Thymus (tissue), 11 donors: Measurements from ENCODE around the gene PSMD8. TPM values are rescaled to one million over a fixed set of nuclear protein-coding genes. Genes with fewer than 3 reads are reported as not detected.
A peak's percentile ranks its signal among the peaks of the same experiment; 100 is the strongest.

ENCODE experiments used
- DNase-seq, 9 donors: peaks; one replicate each; pipeline ENCODE4 v3.0.0-alpha.2; 2013; ENCODE audit warnings: low spot score in 9 of 9, low read depth in 6 of 9, missing footprints in 1 of 9
- H3K27ac ChIP-seq, 2 donors: one replicate each; pipeline ENCODE4 v1.5.1; 2013; ENCODE audit warnings: control low read depth in 1 of 2, low read depth in 1 of 2, low read length in 1 of 2, mild to moderate bottlenecking in 1 of 2, moderate library complexity in 1 of 2
- H3K27me3 ChIP-seq, 2 donors: one replicate each; pipeline ENCODE4 v1.5.1; 2013; ENCODE audit warnings: low read length in 1 of 2; ENCODE audit not compliant: control insufficient read depth in 2 of 2, insufficient read depth in 1 of 2
- H3K36me3 ChIP-seq, 2 donors: one replicate each; pipeline ENCODE4 v1.5.1; 2013; ENCODE audit warnings: low read length in 1 of 2, mild to moderate bottlenecking in 1 of 2, moderate library complexity in 1 of 2; ENCODE audit not compliant: control insufficient read depth in 2 of 2, insufficient read depth in 2 of 2
- H3K4me1 ChIP-seq, 2 donors: one replicate each; pipeline ENCODE4 v1.5.1; 2013; ENCODE audit warnings: low read length in 2 of 2; ENCODE audit not compliant: control insufficient read depth in 2 of 2, insufficient read depth in 2 of 2
- H3K4me3 ChIP-seq, 2 donors: one replicate each; pipeline ENCODE4 v1.5.1; 2013; ENCODE audit warnings: low read length in 2 of 2, control low read depth in 1 of 2, mild to moderate bottlenecking in 1 of 2
- H3K9me3 ChIP-seq, 2 donors: one replicate each; pipeline ENCODE4 v1.5.1; 2013; ENCODE audit warnings: low read length in 1 of 2, mild to moderate bottlenecking in 1 of 2; ENCODE audit not compliant: control insufficient read depth in 2 of 2, insufficient read depth in 1 of 2
- WGBS: extraction: QIAGEN DNeasy Blood & Tissue Kit; methylation state at CpG from one replicate; pipeline ENCODE4 v1.1.7; 2013; 5-methylcytosine and 5-hydroxymethylcytosine counted together
- polyA plus RNA-seq: library from polyadenylated mRNA; stranded (reverse); fragments of 200-250 nt; gene quantifications from one replicate; pipeline ENCODE4 v1.2.3, GENCODE V29; 2013
- total RNA-seq: library from RNA; stranded (reverse); fragments of 120-200 nt; gene quantifications from one replicate; pipeline ENCODE4 v1.2.4, GENCODE V29; 2013
- donor health status: healthy.

The PSMD8 gene
- total and polyA plus RNA-seq, 2 donors, result 64.5 to 169 TPM

GRCh38 chr19:38388349-38389100 lies 14.2 kb downstream of the PSMD8 start, which contains the start of gene SPRED3:
TSS of gene SPRED3 (plus strand) at chr19:38388697. CDS start at chr19:38390303, 1,606 bp downstream.
- no peak for DNase-seq
- Histone ChIP-seq H3K4me1 (peaks cover 18 to 31% of the 10 kb centered on the region in 2 donors), H3K9me3 (peaks cover 0 to 6% of the 10 kb centered on the region in 2 donors), H3K27ac (no peak within 1 kb of the TSS), H3K27me3 (peaks cover 64 to 94% of the 10 kb centered on the region in 2 donors), H3K36me3 (peaks cover 11 to 12% of the 10 kb centered on the region in 2 donors), H3K4me3 (peak within 1 kb of the TSS; percentile 18 to 49)
- WGBS, result 2% methylated on average over 46 of the region's 46 CpGs

DNA sequence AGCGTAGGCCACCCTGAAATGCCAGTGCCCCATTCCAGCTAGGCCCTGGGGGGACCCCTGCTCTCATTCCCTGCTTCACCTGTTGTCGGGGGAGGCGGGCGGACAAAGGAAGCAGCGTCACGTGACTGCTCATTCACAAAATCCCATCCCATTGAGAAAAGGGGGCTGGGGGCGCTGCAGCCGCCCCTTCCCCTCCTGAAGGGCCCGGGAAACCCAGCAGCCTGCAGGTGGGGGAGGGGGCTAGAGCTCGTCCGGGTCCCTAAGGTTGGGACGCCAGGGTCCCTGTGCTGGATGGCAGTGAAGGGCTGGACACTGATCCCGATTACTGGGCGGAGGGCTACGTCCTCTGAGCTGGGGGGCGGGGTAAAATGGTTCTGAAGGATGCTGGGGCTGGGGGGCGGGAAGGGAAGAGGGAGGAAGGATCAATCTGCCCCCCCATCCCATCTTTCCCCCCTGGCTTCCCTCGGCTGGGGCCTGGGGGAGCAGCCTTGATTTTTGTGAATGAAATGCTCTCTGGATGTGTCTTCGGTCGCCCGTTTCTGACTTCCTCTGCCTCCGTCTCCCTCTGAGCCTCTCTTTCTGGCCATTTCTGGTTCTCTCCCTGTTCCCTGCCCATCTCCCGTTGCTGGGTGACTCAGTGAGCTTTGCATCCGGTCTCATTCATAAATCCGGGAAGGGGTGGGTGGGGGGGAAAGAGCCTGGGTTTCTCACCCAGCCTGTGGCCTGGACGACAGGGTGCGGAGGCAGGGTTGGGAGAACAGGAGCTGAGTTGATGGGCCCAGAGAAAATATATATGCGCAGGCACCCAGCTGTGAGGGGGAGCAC lies 14.9 kb downstream of the PSMD8 start:
- H3K4me1 ChIP-seq, result peaks cover 18 to 31% of the 10 kb centered on the region in 2 donors
- no peak overlapping the region for H3K27ac ChIP-seq
- DNase-seq, result peak in 1 of 9 donors; percentile 37

DNA sequence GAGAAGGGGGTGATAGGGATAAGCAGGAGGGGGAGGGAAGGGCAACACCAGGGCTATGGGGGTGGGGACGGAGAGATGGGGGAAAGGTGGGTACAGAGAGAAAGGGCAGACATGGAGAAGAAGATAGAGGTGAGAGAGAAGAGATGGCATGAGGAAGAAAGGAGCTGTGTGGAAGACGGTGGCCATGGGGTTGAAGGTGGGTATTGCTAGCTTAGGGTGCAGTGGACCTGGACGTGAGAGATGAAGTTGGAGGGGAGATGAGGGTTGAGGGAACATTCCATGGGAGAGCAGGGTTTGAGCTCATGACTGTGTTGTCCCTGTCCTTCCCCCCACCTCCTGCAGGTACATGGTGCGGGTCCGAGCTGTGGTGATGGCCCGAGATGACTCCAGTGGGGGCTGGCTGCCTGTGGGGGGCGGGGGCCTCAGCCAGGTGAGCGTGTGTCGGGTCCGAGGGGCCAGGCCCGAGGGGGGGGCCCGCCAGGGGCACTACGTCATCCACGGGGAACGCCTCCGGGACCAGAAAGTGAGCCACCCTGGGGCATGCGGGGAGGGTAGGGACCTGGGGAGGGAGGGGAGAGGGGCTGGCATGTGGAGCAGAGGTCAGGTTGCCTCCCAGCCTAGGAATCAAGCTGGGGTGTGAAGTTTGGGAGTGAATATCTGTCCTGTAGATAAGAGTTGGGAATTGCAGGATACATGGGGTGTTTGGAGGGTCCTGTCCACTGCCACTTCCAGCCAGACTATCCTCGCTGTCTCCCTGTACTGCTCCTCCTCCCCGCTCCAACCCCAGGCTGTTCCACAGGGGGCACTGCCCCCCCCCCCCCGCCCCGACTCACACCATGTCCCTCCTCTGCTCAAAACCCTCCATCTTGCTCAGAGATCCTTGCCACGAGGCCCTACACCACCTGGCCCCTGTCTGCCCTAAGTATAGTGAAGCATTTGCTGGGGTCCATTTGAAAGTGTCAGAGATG lies 15.9 kb downstream of the PSMD8 start:
- DNase-seq, result no peak
- Histone ChIP-seq H3K27me3 (peaks cover 78 to 99% of the 10 kb centered on the region in 2 donors), H3K4me1 (peaks cover 18 to 34% of the 10 kb centered on the region in 2 donors), H3K9me3 (peaks cover 0 to 6% of the 10 kb centered on the region in 2 donors), H3K27ac (no peak overlapping the region), H3K36me3 (no peaks in the 10 kb centered on the region), H3K4me3 (no peak overlapping the region)
- 49% methylated on average over 22 of the region's 22 CpGs for WGBS

More for the DNA sequence above, 14.9 kb downstream of the PSMD8 start:
- peaks cover 4 to 5% of the 10 kb centered on the region in 2 donors for H3K36me3 ChIP-seq
- WGBS, result 11% methylated on average over 28 of the region's 28 CpGs
- H3K4me3 ChIP-seq, result peak overlapping the region in 1 of 2 donors; percentile 49
- H3K9me3 ChIP-seq, result peaks cover 0 to 6% of the 10 kb centered on the region in 2 donors
- H3K27me3 ChIP-seq, result peaks cover 71 to 99% of the 10 kb centered on the region in 2 donors

DNA sequence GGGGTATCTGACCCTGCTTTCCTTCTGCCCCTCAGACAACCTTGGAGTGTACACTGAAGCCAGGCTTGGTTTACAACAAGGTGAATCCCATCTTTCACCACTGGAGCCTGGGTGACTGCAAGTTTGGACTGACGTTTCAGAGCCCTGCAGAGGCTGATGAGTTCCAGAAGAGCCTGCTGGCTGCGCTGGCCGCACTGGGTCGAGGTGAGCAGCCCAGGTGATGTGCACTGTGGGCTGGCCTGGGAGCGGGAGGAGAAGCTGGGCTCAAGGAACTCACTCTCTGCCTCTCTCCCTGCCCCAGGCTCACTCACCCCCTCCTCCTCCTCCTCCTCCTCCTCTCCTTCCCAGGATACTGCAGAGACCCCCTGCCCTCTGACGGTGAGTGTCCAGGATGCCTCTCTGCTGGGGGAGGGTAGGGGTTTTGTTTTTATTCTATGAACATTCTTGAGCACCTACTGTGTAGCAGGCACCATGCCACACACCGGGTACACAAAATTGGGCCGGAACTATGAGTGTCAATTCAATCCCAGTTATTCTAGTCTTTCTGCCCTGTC lies 17.6 kb downstream of the PSMD8 start:
- Histone ChIP-seq H3K4me1 (peaks cover 13 to 24% of the 10 kb centered on the region in 2 donors), H3K4me3 (no peak overlapping the region), H3K36me3 (no peaks in the 10 kb centered on the region), H3K27ac (no peak overlapping the region), H3K27me3 (peaks cover 79 to 97% of the 10 kb centered on the region in 2 donors), H3K9me3 (peaks cover 0 to 6% of the 10 kb centered on the region in 2 donors)
- no peak for DNase-seq
- 75% methylated on average over 8 of the region's 8 CpGs for WGBS

DNA sequence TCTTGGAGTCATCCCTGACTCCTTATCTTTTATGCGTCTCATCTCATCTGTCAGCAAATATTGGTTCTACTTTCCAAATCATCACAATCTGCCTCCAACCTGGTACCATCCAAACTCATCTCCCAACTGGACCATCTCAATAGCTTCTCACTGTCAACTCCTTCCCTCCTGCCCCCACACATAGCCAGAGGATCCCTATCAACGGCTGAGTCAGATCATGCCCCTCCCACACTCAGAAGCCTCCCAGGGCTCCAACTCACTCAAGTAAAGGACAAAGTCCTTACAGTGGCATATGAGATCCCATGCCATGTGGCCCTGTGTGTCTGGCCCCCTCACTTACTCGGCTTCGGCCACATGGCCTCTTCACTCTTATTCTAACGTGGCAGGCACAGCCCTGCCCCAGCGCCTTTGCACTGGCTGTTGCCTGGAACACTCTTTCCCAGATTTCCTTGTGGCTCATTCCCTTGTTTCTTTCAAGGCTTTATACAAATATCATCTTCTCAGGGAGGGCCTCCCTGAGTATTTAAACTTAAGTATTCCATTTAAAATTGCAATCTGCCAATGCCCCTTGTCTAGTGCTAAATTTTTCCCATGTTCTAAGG lies 18.4 kb downstream of the PSMD8 start:
- Histone ChIP-seq H3K27ac (no peak overlapping the region), H3K36me3 (no peaks in the 10 kb centered on the region), H3K4me1 (peaks cover 5 to 15% of the 10 kb centered on the region in 2 donors), H3K9me3 (peaks cover 0 to 6% of the 10 kb centered on the region in 2 donors), H3K4me3 (no peak overlapping the region), H3K27me3 (peaks cover 79 to 97% of the 10 kb centered on the region in 2 donors)
- WGBS, result 84% methylated on average over 6 of the region's 6 CpGs
- no peak for DNase-seq

DNA sequence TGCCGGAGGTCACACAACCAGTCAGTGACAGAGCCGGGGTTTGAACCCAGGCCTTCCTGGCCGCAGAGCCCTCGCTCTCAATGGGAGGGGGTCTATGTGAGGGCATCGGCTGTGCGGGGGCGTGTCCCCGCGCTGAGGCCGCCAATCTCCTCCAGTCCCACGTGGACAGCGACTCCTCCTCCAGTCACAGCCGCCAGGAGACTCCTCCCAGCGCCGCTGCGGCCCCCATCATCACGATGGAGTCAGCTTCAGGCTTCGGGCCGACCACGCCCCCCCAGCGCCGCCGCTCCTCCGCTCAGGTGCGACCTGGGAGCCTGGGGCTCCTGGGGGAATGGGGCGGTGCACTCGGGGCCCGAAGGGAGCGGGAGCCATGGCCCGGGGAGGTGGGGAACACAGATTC lies 20.1 kb downstream of the PSMD8 start:
- H3K4me3 ChIP-seq, result peak overlapping the region in 1 of 2 donors; percentile 34
- no peaks in the 10 kb centered on the region for H3K36me3 ChIP-seq
- WGBS, result 6% methylated on average over 30 of the region's 30 CpGs
- peaks cover 70 to 93% of the 10 kb centered on the region in 2 donors for H3K27me3 ChIP-seq
- H3K27ac ChIP-seq, result no peak overlapping the region
- H3K4me1 ChIP-seq, result peaks cover 0 to 5% of the 10 kb centered on the region in 2 donors
- H3K9me3 ChIP-seq, result peaks cover 0 to 3% of the 10 kb centered on the region in 2 donors
- peak in 1 of 9 donors; percentile 60 for DNase-seq

DNA sequence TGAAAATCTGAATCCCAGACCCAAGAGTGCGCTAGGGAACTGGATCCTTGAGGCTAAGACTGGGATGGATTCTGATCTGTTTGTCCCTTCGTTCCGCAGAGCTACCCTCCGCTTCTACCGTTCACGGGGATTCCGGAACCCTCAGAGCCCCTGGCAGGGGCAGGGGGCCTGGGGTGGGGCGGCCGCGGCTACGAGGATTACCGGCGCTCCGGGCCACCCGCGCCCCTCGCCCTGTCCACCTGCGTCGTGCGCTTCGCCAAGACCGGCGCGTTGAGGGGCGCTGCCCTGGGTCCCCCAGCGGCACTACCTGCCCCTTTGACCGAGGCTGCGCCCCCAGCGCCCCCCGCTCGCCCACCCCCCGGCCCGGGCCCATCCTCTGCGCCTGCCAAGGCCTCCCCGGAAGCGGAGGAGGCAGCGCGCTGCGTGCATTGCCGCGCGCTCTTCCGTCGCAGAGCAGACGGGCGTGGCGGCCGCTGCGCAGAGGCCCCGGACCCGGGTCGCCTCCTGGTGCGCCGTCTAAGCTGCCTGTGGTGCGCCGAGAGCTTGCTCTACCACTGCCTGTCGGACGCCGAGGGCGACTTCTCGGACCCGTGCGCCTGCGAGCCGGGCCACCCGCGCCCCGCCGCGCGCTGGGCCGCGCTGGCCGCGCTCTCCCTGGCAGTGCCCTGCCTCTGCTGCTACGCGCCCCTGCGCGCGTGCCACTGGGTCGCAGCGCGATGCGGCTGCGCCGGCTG lies 21.2 kb downstream of the PSMD8 start:
- Histone ChIP-seq H3K4me1 (peaks cover 0 to 5% of the 10 kb centered on the region in 2 donors), H3K4me3 (peak overlapping the region; percentile 10 to 55), H3K36me3 (no peaks in the 10 kb centered on the region), H3K27me3 (peaks cover 60 to 88% of the 10 kb centered on the region in 2 donors), H3K9me3 (peaks cover 0 to 3% of the 10 kb centered on the region in 2 donors), H3K27ac (peak overlapping the region in 1 of 2 donors; percentile 83)
- peak in 2 of 9 donors; percentile 42 to 65 for DNase-seq
- 7% methylated on average over 86 of the region's 86 CpGs for WGBS
